NB4 (cell line): ENCODE measurements around the gene LRRC8C.

ENCODE experiments used
- DNase-seq: peaks from one replicate; pipeline ENCODE4 v3.0.0; 2010; ENCODE audit warnings: low read depth
- H3K4me3 ChIP-seq: one replicate; pipeline ENCODE4 v1.5.1; 2011; ENCODE audit warnings: mild to moderate bottlenecking, low read depth, low read length, moderate library complexity
- CTCF ChIP-seq: IDR thresholded peaks from one replicate; pipeline ENCODE4 v1.5.1; 2012; ENCODE audit warnings: low read depth, low read length
- MAX ChIP-seq: IDR thresholded peaks from 2 replicates; pipeline ENCODE4 v1.6.1; 2011; ENCODE audit warnings: low read depth, low read length
- MYC ChIP-seq: IDR thresholded peaks from 2 replicates; pipeline ENCODE4 v1.6.1; 2011; ENCODE audit warnings: low read depth, low read length
- POLR2A ChIP-seq: IDR thresholded peaks from 2 replicates; pipeline ENCODE4 v1.6.1; 2011; ENCODE audit warnings: mild to moderate bottlenecking; ENCODE audit not compliant: insufficient read length; ENCODE audit errors: extremely low read depth

The LRRC8C gene

GRCh38 chr1:89616844-89617627, 15.9 kb upstream of the LRRC8C start:
- TF ChIP-seq MYC, result no peak
- no peak for TF ChIP-seq CTCF
- TF ChIP-seq POLR2A, result no peak
- no peak for TF ChIP-seq MAX
- DNase-seq, result no peak

GRCh38 chr1:89620664-89621063, 12.3 kb upstream of the LRRC8C start:
- no peak for DNase-seq
- no peak for TF ChIP-seq MAX
- TF ChIP-seq CTCF, result no peak
- no peak for TF ChIP-seq POLR2A
- TF ChIP-seq MYC, result no peak

More at GRCh38 chr1:89616844-89617627, 15.9 kb upstream of the LRRC8C start:
- H3K4me3 ChIP-seq, result no peak overlapping the region

GRCh38 chr1:89622895-89623294, 10.0 kb upstream of the LRRC8C start:
- no peak for TF ChIP-seq MYC
- no peak for TF ChIP-seq POLR2A
- TF ChIP-seq CTCF, result no peak
- no peak for TF ChIP-seq MAX
- peak; percentile 26 for DNase-seq
- no peak overlapping the region for H3K4me3 ChIP-seq

More at GRCh38 chr1:89620664-89621063, 12.3 kb upstream of the LRRC8C start:
- H3K4me3 ChIP-seq, result no peak overlapping the region

GRCh38 chr1:89624314-89624713, 8.6 kb upstream of the LRRC8C start:
- no peak for DNase-seq
- no peak overlapping the region for H3K4me3 ChIP-seq
- TF ChIP-seq POLR2A (no peak), MYC (no peak), MAX (no peak), CTCF (no peak)

GRCh38 chr1:89624715-89625323, 8.1 kb upstream of the LRRC8C start:
- H3K4me3 ChIP-seq, result no peak overlapping the region
- no peak for TF ChIP-seq MYC
- no peak for DNase-seq

- H3K4me3 ChIP-seq, result no peak overlapping the region
- DNase-seq, result no peak
- TF ChIP-seq POLR2A (no peak), MAX (no peak), MYC (no peak), CTCF (no peak)
These were observed 5.3 kb upstream of the LRRC8C start for GRCh38 chr1:89627596-89627962.
